ENCODE measurements around the gene WAPL.

Gene WAPL

GRCh38 chr10:86399514-86399878 lies 122.1 kb downstream of the WAPL start:
- no peak for TF ChIP-seq CTCF (IDR thresholded peaks at IDR 0.05; ENCODE audit: low read depth, low read length, poor library complexity, severe bottlenecking)
- TF ChIP-seq EZH2phosphoT487 (IDR thresholded peaks at IDR 0.05; ENCODE audit: borderline replicate concordance, low read length): no peak
- Histone ChIP-seq H3K36me3 (ENCODE audit: control insufficient read depth, low read length) (no peaks in the 10 kb centered on the region), H4K20me1 (ENCODE audit: control insufficient read depth, insufficient read depth, low read depth, low read length) (no peaks in the 10 kb centered on the region), H3K4me2 (ENCODE audit: low read length) (peak overlapping the region; percentile 92), H3K27me3 (ENCODE audit: control insufficient read depth, low read length) (no peaks in the 10 kb centered on the region), H3K4me3 (ENCODE audit: low read length) (peak overlapping the region; percentile 91), H3K4me1 (ENCODE audit: control insufficient read depth, low read length) (peaks cover 68% of the 10 kb centered on the region), H3K27ac (ENCODE audit: low read depth, low read length) (peak overlapping the region; percentile 83), H3F3A (ENCODE audit: control insufficient read depth, insufficient read depth) (peaks cover 18% of the 10 kb centered on the region), H3K79me2 (ENCODE audit: control insufficient read depth, low read length) (peaks cover 15% of the 10 kb centered on the region), H3K9me2 (replicated peaks; ENCODE audit: control insufficient read depth, low read length) (no peaks in the 10 kb centered on the region), H3K9me3 (ENCODE audit: control insufficient read depth, insufficient read depth, low read length) (no peaks in the 10 kb centered on the region)

- no peaks in the 10 kb centered on the region for H3K27me3 ChIP-seq (ENCODE audit: control insufficient read depth, low read length)
- H3K4me2 ChIP-seq (ENCODE audit: low read length): no peak overlapping the region
- peaks cover 20% of the 10 kb centered on the region for H3K79me2 ChIP-seq (ENCODE audit: control insufficient read depth, low read length)
- peaks cover 78% of the 10 kb centered on the region for H3K4me1 ChIP-seq (ENCODE audit: control insufficient read depth, low read length)
- no peak overlapping the region for H3K27ac ChIP-seq (ENCODE audit: low read depth, low read length)
- H4K20me1 ChIP-seq (ENCODE audit: control insufficient read depth, insufficient read depth, low read depth, low read length): no peaks in the 10 kb centered on the region
- no peak overlapping the region for H3K4me3 ChIP-seq (ENCODE audit: low read length)
- H3K36me3 ChIP-seq (ENCODE audit: control insufficient read depth, low read length): peaks cover 6% of the 10 kb centered on the region
- TF ChIP-seq CTCF (IDR thresholded peaks at IDR 0.05; ENCODE audit: low read depth, low read length, poor library complexity, severe bottlenecking) (no peak), EZH2phosphoT487 (IDR thresholded peaks at IDR 0.05; ENCODE audit: borderline replicate concordance, low read length) (no peak)
- H3K9me3 ChIP-seq (ENCODE audit: control insufficient read depth, insufficient read depth, low read length): no peaks in the 10 kb centered on the region
- peaks cover 10% of the 10 kb centered on the region for H3F3A ChIP-seq (ENCODE audit: control insufficient read depth, insufficient read depth)
- no peaks in the 10 kb centered on the region for H3K9me2 ChIP-seq (replicated peaks; ENCODE audit: control insufficient read depth, low read length)
These were observed 124.5 kb downstream of the WAPL start for GRCh38 chr10:86397120-86397519.

DNA sequence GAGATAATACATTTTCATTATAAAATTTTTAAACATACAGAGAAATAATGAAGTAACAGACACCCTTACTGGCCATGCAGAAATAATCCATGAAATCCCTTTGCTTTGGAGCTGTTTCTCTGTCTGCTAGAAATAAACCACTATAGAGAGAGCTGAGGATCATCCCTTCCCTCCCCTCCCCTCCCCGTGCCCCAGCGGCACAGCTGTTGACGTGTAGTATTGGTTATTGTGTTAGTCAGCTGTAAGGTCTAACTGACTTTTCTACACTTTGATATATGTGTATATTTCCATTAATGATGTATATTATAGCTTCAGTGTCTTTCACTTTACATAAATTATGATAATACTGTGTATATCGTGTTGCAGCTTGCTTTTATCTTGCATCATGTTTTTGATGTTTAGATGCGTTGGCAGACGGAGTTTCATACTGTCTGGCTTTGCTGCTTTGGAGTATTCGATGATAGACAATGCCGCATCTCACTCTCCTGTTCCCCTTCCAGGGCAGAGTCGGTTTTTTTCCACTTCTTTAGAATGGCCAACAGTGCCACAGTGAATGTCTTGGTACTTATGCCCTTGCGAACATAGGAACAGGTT lies 127.6 kb downstream of the WAPL start:
- no peaks in the 10 kb centered on the region for H3K9me3 ChIP-seq (ENCODE audit: control insufficient read depth, insufficient read depth, low read length)
- peaks cover 82% of the 10 kb centered on the region for H3K4me1 ChIP-seq (ENCODE audit: control insufficient read depth, low read length)
- H3F3A ChIP-seq (ENCODE audit: control insufficient read depth, insufficient read depth): peaks cover 5% of the 10 kb centered on the region
- peak overlapping the region; percentile 84 for H3K27ac ChIP-seq (ENCODE audit: low read depth, low read length)
- H3K79me2 ChIP-seq (ENCODE audit: control insufficient read depth, low read length): peaks cover 20% of the 10 kb centered on the region
- H4K20me1 ChIP-seq (ENCODE audit: control insufficient read depth, insufficient read depth, low read depth, low read length): no peaks in the 10 kb centered on the region
- H3K4me2 ChIP-seq (ENCODE audit: low read length): peak overlapping the region; percentile 96
- peak overlapping the region; percentile 84 for H3K4me3 ChIP-seq (ENCODE audit: low read length)
- TF ChIP-seq EZH2phosphoT487 (IDR thresholded peaks at IDR 0.05; ENCODE audit: borderline replicate concordance, low read length) (no peak), CTCF (IDR thresholded peaks at IDR 0.05; ENCODE audit: low read depth, low read length, poor library complexity, severe bottlenecking) (no peak)
- H3K27me3 ChIP-seq (ENCODE audit: control insufficient read depth, low read length): no peaks in the 10 kb centered on the region
- H3K9me2 ChIP-seq (replicated peaks; ENCODE audit: control insufficient read depth, low read length): no peaks in the 10 kb centered on the region
- peaks cover 23% of the 10 kb centered on the region for H3K36me3 ChIP-seq (ENCODE audit: control insufficient read depth, low read length)

Measured in DOHH2 (cell line).